GM06990 (cell line): ENCODE data around the gene PLXNA2.
A peak's percentile ranks its signal among the peaks of the same experiment; 100 is the strongest.

Experiments used
- DNase-seq: peaks from one replicate; pipeline ENCODE4 v3.0.0-alpha.2; 2011; ENCODE audit not compliant: insufficient read length; ENCODE audit errors: extremely low read depth
- H3K27me3 ChIP-seq: replicated peaks from 2 replicates; pipeline ENCODE4 v1.6.0; 2011; ENCODE audit warnings: low read length; ENCODE audit not compliant: control insufficient read depth, insufficient read depth
- H3K36me3 ChIP-seq: 2 replicates; pipeline ENCODE4 v1.5.1; 2011; ENCODE audit warnings: low read length; ENCODE audit not compliant: control insufficient read depth, insufficient read depth
- H3K4me3 ChIP-seq: replicated peaks from 2 replicates; pipeline ENCODE4 v1.5.1; 2011; ENCODE audit warnings: low read depth, mild to moderate bottlenecking, control low read depth, low read length
- TF ChIP-seq, protein P1 (sequence below): IDR thresholded peaks from 2 replicates; pipeline ENCODE4 v1.5.1; 2011; ENCODE audit warnings: low read length, control low read depth, mild to moderate bottlenecking, inconsistent platforms; ENCODE audit not compliant: insufficient read depth, poor library complexity, severe bottlenecking

PLXNA2 gene

GRCh38 chr1:208089761-208090370 lies 154.3 kb downstream of the PLXNA2 start:
- Histone ChIP-seq H3K27me3 (no peaks in the 10 kb centered on the region), H3K36me3 (no peaks in the 10 kb centered on the region), H3K4me3 (no peak overlapping the region)
- no peak for DNase-seq
- TF ChIP-seq, protein P1, sequence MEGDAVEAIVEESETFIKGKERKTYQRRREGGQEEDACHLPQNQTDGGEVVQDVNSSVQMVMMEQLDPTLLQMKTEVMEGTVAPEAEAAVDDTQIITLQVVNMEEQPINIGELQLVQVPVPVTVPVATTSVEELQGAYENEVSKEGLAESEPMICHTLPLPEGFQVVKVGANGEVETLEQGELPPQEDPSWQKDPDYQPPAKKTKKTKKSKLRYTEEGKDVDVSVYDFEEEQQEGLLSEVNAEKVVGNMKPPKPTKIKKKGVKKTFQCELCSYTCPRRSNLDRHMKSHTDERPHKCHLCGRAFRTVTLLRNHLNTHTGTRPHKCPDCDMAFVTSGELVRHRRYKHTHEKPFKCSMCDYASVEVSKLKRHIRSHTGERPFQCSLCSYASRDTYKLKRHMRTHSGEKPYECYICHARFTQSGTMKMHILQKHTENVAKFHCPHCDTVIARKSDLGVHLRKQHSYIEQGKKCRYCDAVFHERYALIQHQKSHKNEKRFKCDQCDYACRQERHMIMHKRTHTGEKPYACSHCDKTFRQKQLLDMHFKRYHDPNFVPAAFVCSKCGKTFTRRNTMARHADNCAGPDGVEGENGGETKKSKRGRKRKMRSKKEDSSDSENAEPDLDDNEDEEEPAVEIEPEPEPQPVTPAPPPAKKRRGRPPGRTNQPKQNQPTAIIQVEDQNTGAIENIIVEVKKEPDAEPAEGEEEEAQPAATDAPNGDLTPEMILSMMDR, result no peak

- DNase-seq, result no peak
- TF ChIP-seq, protein P1, result no peak
- no peaks in the 10 kb centered on the region for H3K36me3 ChIP-seq
- H3K4me3 ChIP-seq, result no peak overlapping the region
- no peaks in the 10 kb centered on the region for H3K27me3 ChIP-seq
Observed at GRCh38 chr1:208089149-208089548, 155.0 kb downstream of the PLXNA2 start.

DNA sequence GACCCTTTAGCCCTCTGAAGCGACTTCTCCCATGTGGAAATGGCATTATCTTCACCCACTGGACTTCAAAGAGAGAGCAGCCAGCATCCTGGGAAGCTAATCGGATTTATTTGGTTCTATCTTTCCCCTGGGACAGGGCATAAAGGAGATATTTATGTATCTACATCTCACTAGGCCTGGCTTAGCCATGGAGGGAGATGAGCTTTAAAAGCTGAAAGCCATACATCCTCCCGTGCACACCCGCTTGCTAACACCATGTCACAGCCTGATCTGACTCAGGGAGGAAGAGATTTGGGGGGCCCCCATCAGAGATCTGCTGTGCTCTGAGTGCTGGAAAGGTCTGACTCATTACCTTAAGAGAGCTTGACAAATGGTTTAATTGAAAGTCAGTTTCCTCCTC lies 155.9 kb downstream of the PLXNA2 start:
- TF ChIP-seq, protein P1, result no peak
- DNase-seq, result no peak

GRCh38 chr1:208085655-208086515 lies 158.3 kb downstream of the PLXNA2 start:
- Histone ChIP-seq H3K4me3 (peak overlapping the region; percentile 25; the same call in 1 of the 2 replicates), H3K27me3 (no peaks in the 10 kb centered on the region), H3K36me3 (no peaks in the 10 kb centered on the region)
- no peak for DNase-seq
- TF ChIP-seq, protein P1, result no peak

More for the DNA sequence above, 155.9 kb downstream of the PLXNA2 start:
- Histone ChIP-seq H3K36me3 (no peaks in the 10 kb centered on the region), H3K27me3 (no peaks in the 10 kb centered on the region), H3K4me3 (no peak overlapping the region)

- DNase-seq, result no peak
- Histone ChIP-seq H3K4me3 (no peak overlapping the region), H3K36me3 (no peaks in the 10 kb centered on the region), H3K27me3 (no peaks in the 10 kb centered on the region)
- TF ChIP-seq, protein P1, result no peak
Observed at GRCh38 chr1:208084764-208085163, 159.4 kb downstream of the PLXNA2 start.
